HG02571 (cell line): ENCODE results near the gene MYO1F.

Experiments used
- ATAC-seq: cut with Tn5 transposase; IDR thresholded peaks from one replicate; pipeline ENCODE4 v1.9.1; 2021; ENCODE audit warnings: mild to moderate bottlenecking, moderate library complexity; ENCODE audit not compliant: unreplicated experiment

The MYO1F gene

DNA sequence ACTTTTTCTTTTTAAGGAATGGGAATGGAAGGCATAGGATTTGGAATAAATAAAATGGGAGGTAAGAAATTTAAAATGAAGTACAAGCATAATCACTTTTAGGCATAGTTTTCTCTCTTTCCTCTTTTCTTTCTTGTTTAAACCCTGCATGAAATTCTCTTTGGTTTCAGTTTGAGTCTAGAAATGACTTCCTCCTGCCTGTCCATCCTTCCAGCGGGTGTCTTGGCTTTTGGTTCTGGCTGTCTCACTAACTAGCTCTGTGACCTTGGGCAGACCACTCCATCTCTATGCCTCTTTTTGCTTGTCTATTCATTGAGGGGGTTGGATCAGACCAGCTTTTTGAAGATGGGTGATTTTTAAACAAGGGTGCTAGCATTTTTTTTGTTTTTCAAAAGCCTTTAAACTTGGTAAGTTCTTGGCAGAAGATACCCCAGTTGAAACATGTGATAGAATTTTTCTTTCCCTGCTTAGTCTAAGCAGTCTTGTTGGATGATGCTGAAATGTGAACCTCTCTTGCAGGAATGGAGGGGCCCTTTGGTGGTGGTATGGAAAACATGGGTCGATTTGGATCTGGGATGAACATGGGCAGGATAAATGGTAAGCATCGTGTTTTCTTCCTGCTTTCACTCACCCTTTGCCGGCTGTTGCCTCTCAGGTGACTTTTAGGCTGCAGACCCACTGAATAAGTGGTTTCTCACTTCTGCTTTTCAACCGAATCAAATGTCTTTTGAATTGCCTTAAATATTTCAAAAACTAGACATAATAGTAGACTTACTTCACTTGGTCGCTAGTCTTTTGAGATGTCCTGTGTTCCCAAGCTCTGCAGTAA, 103.4 kb downstream of the MYO1F start:
- ATAC-seq = no peak
